DMS153 treated with DMSO at 0.1 percent for 48 hours (cell line): ENCODE results near the gene HHATL.
"Not testable (repeated sequence)": the region's sequence is repeated elsewhere in the genome, so short reads cannot be mapped to it uniquely, and the experiment has no call there.

Experiments used
- DNase-seq: peaks from one replicate; lab custom pipeline; 2025; ENCODE audit not compliant: unreplicated experiment; lab: John Stamatoyannopoulos, UW

Gene HHATL

GRCh38 chr3:42734263-42734860 lies 31.8 kb upstream of the HHATL start:
- no peak for DNase-seq

- DNase-seq = no peak
These were observed 31.1 kb upstream of the HHATL start for GRCh38 chr3:42733501-42734262.

GRCh38 chr3:42732829-42733459 lies 30.3 kb upstream of the HHATL start:
- no peak for DNase-seq

- no peak for DNase-seq
These were observed 29.7 kb upstream of the HHATL start for GRCh38 chr3:42732196-42732828.

- DNase-seq = no peak
These were observed 29.0 kb upstream of the HHATL start for GRCh38 chr3:42731476-42732195.

- DNase-seq = no peak
These were observed 28.3 kb upstream of the HHATL start for GRCh38 chr3:42730706-42731420.

GRCh38 chr3:42730294-42730693 lies 27.7 kb upstream of the HHATL start:
- DNase-seq = no peak

- DNase-seq = no peak
These were observed 27.0 kb upstream of the HHATL start for GRCh38 chr3:42729404-42730145.

- DNase-seq = no peak
These were observed 26.2 kb upstream of the HHATL start for GRCh38 chr3:42728668-42729364.

GRCh38 chr3:42728056-42728455 lies 25.5 kb upstream of the HHATL start:
- no peak for DNase-seq

- DNase-seq = no peak
These were observed 22.9 kb upstream of the HHATL start for GRCh38 chr3:42725454-42725853.

GRCh38 chr3:42723219-42723618 lies 20.6 kb upstream of the HHATL start:
- no peak for DNase-seq

GRCh38 chr3:42722442-42722841 lies 19.8 kb upstream of the HHATL start:
- DNase-seq = not testable (repeated sequence)

- DNase-seq = no peak
These were observed 19.1 kb upstream of the HHATL start for GRCh38 chr3:42721690-42722089.

GRCh38 chr3:42720126-42720525 lies 17.5 kb upstream of the HHATL start:
- no peak for DNase-seq

- no peak for DNase-seq
These were observed 16.4 kb upstream of the HHATL start for GRCh38 chr3:42719002-42719401.

- no peak for DNase-seq
These were observed 15.7 kb upstream of the HHATL start for GRCh38 chr3:42718338-42718737.

- no peak for DNase-seq
These were observed 14.7 kb upstream of the HHATL start for GRCh38 chr3:42717306-42717705.

GRCh38 chr3:42714171-42714852 lies 11.7 kb upstream of the HHATL start:
- DNase-seq = no peak
